HG03097 (cell line): Measurements from ENCODE around the gene ABLIM1.

Source experiments
- ATAC-seq: cut with Tn5 transposase; IDR thresholded peaks from one replicate; pipeline ENCODE4 v1.9.1; 2021; ENCODE audit not compliant: unreplicated experiment, low FRiP score

The ABLIM1 gene

GRCh38 chr10:114681542-114681941 lies 23.5 kb upstream of the ABLIM1 start:
- no peak for ATAC-seq

GRCh38 chr10:114680543-114681117 lies 22.6 kb upstream of the ABLIM1 start:
- ATAC-seq: no peak

GRCh38 chr10:114679552-114679951 lies 21.5 kb upstream of the ABLIM1 start:
- no peak for ATAC-seq

GRCh38 chr10:114678820-114679219 lies 20.7 kb upstream of the ABLIM1 start:
- no peak for ATAC-seq

- ATAC-seq: no peak
Measured at GRCh38 chr10:114678336-114678735, 20.3 kb upstream of the ABLIM1 start.

- ATAC-seq: no peak
Measured at GRCh38 chr10:114674346-114674745, 16.3 kb upstream of the ABLIM1 start.

GRCh38 chr10:114669648-114670047 lies 11.6 kb upstream of the ABLIM1 start:
- ATAC-seq: no peak

- no peak for ATAC-seq
Measured at GRCh38 chr10:114668375-114669080, 10.5 kb upstream of the ABLIM1 start.

- ATAC-seq: no peak
Measured at GRCh38 chr10:114665873-114666272, 7.8 kb upstream of the ABLIM1 start.

GRCh38 chr10:114665406-114665805 lies 7.3 kb upstream of the ABLIM1 start:
- ATAC-seq: no peak

GRCh38 chr10:114664127-114664526 lies 6.1 kb upstream of the ABLIM1 start:
- ATAC-seq: no peak

GRCh38 chr10:114663626-114664025 lies 5.6 kb upstream of the ABLIM1 start:
- ATAC-seq: no peak

GRCh38 chr10:114662646-114663217 lies 4.7 kb upstream of the ABLIM1 start:
- no peak for ATAC-seq

GRCh38 chr10:114661212-114661880 lies 3.3 kb upstream of the ABLIM1 start:
- ATAC-seq: no peak

- no peak for ATAC-seq
Measured at GRCh38 chr10:114655671-114656070, 2.4 kb downstream of the ABLIM1 start.

GRCh38 chr10:114654822-114655575 lies 3.1 kb downstream of the ABLIM1 start:
- ATAC-seq: no peak

GRCh38 chr10:114653926-114654325 lies 4.1 kb downstream of the ABLIM1 start:
- no peak for ATAC-seq

- no peak for ATAC-seq
Measured at GRCh38 chr10:114652402-114653368, 5.4 kb downstream of the ABLIM1 start.

GRCh38 chr10:114650831-114651230 lies 7.2 kb downstream of the ABLIM1 start:
- no peak for ATAC-seq

- no peak for ATAC-seq
Measured at GRCh38 chr10:114650266-114650665, 7.8 kb downstream of the ABLIM1 start.
